ENCODE measurements around the gene IQGAP3. TPM values are rescaled to one million over a fixed set of nuclear protein-coding genes. Genes with fewer than 3 reads are reported as not detected.

IQGAP3 gene
- total RNA-seq, 2 donors from 2014 or later: 1.0 TPM; not detected in 1

DNA sequence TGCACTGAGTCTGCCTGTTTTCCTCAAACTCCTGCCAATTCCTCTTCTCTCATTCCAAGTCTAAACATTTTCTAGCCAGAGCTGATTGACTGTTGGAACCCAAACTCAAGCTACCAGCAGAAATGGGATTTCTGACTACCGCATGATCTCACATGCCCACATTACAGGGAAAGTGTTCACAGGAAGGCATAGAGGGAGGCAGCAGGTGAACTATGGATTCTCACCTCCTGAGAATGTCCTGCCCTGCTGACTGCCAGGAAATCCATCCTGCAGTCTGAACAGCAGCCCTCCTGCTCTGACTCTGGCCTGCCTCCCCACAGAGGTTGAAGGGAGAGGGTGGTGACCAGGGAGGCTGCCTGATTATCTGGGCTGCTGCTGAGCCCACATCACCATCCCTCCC is 22.5 kb downstream of the IQGAP3 start:
- no peak for DNase-seq (ENCODE audit: low spot score)
- TF ChIP-seq CTCF (IDR thresholded peaks at IDR 0.05): no peak
- Histone ChIP-seq H3K36me3 (no peaks in the 10 kb centered on the region), H3K4me3 (no peak overlapping the region), H3K4me1 (no peaks in the 10 kb centered on the region), H3K27ac (no peak overlapping the region), H3K27me3 (no peaks in the 10 kb centered on the region), H3K9me3 (no peaks in the 10 kb centered on the region)

GRCh38 chr1:156549390-156549789 is 23.0 kb downstream of the IQGAP3 start:
- H3K27ac ChIP-seq: no peak overlapping the region
- H3K4me3 ChIP-seq: no peak overlapping the region
- H3K36me3 ChIP-seq: no peaks in the 10 kb centered on the region
- no peak for DNase-seq (ENCODE audit: low spot score)
- no peak for TF ChIP-seq CTCF (IDR thresholded peaks at IDR 0.05)
- H3K4me1 ChIP-seq: no peaks in the 10 kb centered on the region
- H3K9me3 ChIP-seq: no peaks in the 10 kb centered on the region
- H3K27me3 ChIP-seq: no peaks in the 10 kb centered on the region

DNA sequence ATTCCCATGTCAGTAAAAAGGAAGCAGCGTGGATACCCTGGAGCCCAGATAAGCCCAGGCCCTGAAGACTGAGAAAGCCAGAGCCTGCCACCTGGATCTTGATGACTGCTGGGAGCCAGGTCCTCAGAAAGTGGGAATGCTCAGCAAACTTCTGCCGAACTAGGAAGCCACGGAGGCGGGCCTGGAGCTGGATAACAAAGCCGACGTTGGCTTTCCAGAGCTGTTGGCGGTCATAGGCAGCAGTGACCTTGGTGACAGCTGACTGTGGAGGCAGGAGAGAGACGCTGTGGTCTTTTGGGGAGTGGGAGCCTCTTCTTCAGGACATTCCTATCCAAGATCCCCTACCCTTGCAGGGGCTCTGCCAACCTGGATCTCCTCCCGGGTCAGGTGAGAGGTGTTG is 24.4 kb downstream of the IQGAP3 start:
- no peak for TF ChIP-seq CTCF (IDR thresholded peaks at IDR 0.05)
- no peaks in the 10 kb centered on the region for H3K27me3 ChIP-seq
- H3K27ac ChIP-seq: no peak overlapping the region
- DNase-seq (ENCODE audit: low spot score): no peak
- peaks cover 0 to 6% of the 10 kb centered on the region in 2 donors for H3K4me1 ChIP-seq
- H3K4me3 ChIP-seq: no peak overlapping the region
- H3K9me3 ChIP-seq: no peaks in the 10 kb centered on the region
- no peaks in the 10 kb centered on the region for H3K36me3 ChIP-seq

- peaks cover 0 to 7% of the 10 kb centered on the region in 2 donors for H3K4me1 ChIP-seq
- H3K4me3 ChIP-seq: no peak overlapping the region
- no peak overlapping the region for H3K27ac ChIP-seq
- H3K27me3 ChIP-seq: no peaks in the 10 kb centered on the region
- no peaks in the 10 kb centered on the region for H3K9me3 ChIP-seq
- H3K36me3 ChIP-seq: no peaks in the 10 kb centered on the region
- TF ChIP-seq CTCF (IDR thresholded peaks at IDR 0.05): no peak
- DNase-seq (ENCODE audit: low spot score): no peak
These were observed 24.9 kb downstream of the IQGAP3 start for GRCh38 chr1:156547434-156547833.

DNA sequence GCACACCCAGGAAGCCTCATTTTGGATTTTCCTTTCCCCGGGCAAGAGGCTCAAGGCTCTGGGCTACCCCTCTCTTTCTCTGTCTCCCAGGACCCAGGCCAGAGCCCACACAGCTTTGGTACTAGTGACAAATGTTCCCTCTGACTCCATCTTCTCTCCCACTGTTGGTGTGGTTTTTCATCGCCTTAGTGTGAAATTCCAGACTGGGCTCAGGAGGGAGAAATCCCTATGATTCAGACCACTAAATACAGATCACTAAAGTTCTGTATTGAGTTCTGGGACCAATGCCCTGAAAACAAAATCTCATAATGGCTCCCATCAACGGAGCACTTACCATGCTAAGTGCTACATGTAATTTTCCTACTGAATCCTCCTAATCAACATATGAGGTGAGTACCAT is 26.1 kb downstream of the IQGAP3 start:
- peaks cover 0 to 7% of the 10 kb centered on the region in 2 donors for H3K4me1 ChIP-seq
- H3K27ac ChIP-seq: no peak overlapping the region
- no peaks in the 10 kb centered on the region for H3K9me3 ChIP-seq
- no peaks in the 10 kb centered on the region for H3K36me3 ChIP-seq
- no peak for TF ChIP-seq CTCF (IDR thresholded peaks at IDR 0.05)
- DNase-seq (ENCODE audit: low spot score): no peak
- H3K4me3 ChIP-seq: no peak overlapping the region
- no peaks in the 10 kb centered on the region for H3K27me3 ChIP-seq

- no peak for DNase-seq (ENCODE audit: low spot score)
- TF ChIP-seq CTCF (IDR thresholded peaks at IDR 0.05): no peak
- Histone ChIP-seq H3K9me3 (no peaks in the 10 kb centered on the region), H3K27me3 (no peaks in the 10 kb centered on the region), H3K4me3 (no peak overlapping the region), H3K27ac (no peak overlapping the region), H3K4me1 (peaks cover 0 to 7% of the 10 kb centered on the region in 2 donors), H3K36me3 (no peaks in the 10 kb centered on the region)
These were observed 27.7 kb downstream of the IQGAP3 start for GRCh38 chr1:156544592-156545102.
